A549 treated with AZD9567 at 1 μM for 4 hours (cell line): ENCODE measurements around the gene FOXJ3. TPM values are rescaled to one million over a fixed set of nuclear protein-coding genes. Genes with fewer than 3 reads are reported as not detected.

Experiments used
- total RNA-seq: library from RNA; stranded (reverse); fragments of 200-300 nt; extraction: Qiagen RNA extraction; gene quantifications from 5 replicates; pipeline ENCODE4 v1.2.3, GENCODE V29; 2022; ENCODE audit not compliant: insufficient read depth

The FOXJ3 gene
- total RNA-seq, result 16.7 to 20.7 TPM (median 17.8 TPM) in 5 replicates

GRCh38 chr1:42335050-42335808 lies at the start of gene FOXJ3:
FOXJ3 (minus strand) TSS chr1:42335235; CDS start chr1:42311093, 24,142 bp downstream.

GRCh38 chr1:42380586-42381279 lies 45.7 kb upstream of the FOXJ3 start, which contains the start of gene RIMKLA:
RIMKLA (plus strand) TSS chr1:42380792; CDS start chr1:42380935, 143 bp downstream.

GRCh38 chr1:42164551-42165420 lies 170.2 kb downstream of the FOXJ3 start, which contains the start of gene GUCA2A:
GUCA2A (minus strand) TSS chr1:42164745; CDS start chr1:42164712, 33 bp downstream.

DNA sequence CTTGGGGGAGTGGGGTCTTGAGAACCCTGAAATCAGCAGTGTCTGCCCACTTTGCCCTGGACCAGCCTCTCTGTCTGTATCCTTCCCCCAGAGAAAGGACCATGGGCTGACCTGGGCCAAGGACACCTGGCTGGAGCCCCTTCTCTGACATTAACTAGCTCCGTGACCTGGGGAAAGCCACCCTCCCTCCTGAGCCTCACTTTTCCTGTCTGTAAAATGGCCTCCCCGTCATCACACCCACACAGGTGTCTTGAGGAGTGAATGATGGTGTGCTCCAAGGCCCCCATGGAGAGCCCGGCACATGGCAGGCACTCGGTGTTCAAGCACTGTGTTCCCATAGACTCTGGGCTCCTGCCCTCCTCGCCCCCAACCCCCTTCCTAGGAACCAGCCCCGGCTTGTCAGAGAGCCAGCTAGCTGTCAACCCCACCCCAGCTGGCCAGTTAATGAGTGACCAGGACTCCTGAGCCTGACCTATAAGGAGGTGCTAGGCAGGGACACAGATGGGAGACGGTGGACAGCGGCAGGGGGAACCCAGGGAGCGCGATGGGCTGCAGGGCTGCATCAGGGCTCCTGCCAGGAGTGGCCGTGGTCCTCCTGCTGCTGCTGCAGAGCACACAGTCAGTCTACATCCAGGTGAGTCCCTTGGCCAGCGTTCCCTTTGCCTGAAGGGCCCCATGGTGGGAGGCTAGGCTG lies 182.0 kb downstream of the FOXJ3 start, which contains the start of gene GUCA2B:
Gene GUCA2B (plus strand): TSS at position 504 of the 694 bp plus-strand sequence. CDS start 41 bp downstream, at position 545.

Other genes starting within 250 kb of the FOXJ3 start
- 0.16 TPM in 2 of 5 replicates, not detected in the others for gene GUCA2B, start 181.8 kb downstream of the FOXJ3 start, total RNA-seq
- gene GUCA2A, start 170.5 kb downstream of the FOXJ3 start, total RNA-seq, result not detected in 5 replicates
- 0.49 to 1.4 TPM (median 1.1 TPM) in 5 replicates for gene RIMKLA, start 45.6 kb upstream of the FOXJ3 start, total RNA-seq
- gene ZMYND12, start 120.8 kb upstream of the FOXJ3 start, total RNA-seq, result 0.24 to 0.81 TPM (median 0.27 TPM) in 4 of 5 replicates, not detected in the other
- gene PPCS, start 121.3 kb upstream of the FOXJ3 start, total RNA-seq, result 32.5 to 41.6 TPM (median 38.5 TPM) in 5 replicates
- 0.36 to 0.88 TPM (median 0.54 TPM) in 4 of 5 replicates, not detected in the other for gene CCDC30, start 128.1 kb upstream of the FOXJ3 start, total RNA-seq